Keratinocyte (primary cell): ENCODE results near the gene DDIT3. TPM values are rescaled to one million over a fixed set of nuclear protein-coding genes. Genes with fewer than 3 reads are reported as not detected.

ENCODE experiments used
- DNase-seq: peaks from one replicate; pipeline ENCODE4 v3.0.0-alpha.2; 2011; ENCODE audit warnings: low read depth, missing footprints, low spot score
- FAIRE-seq: peaks from 2 replicates; lab custom pipeline; 2011; peaks lifted over from hg19 to GRCh38; lab: Jason Lieb, UNC
- H2AFZ ChIP-seq: 2 replicates; pipeline ENCODE4 v1.6.0; 2012; ENCODE audit warnings: low read length, control low read depth, inconsistent platforms; ENCODE audit not compliant: control insufficient read depth
- H3K27ac ChIP-seq: 2 replicates; pipeline ENCODE4 v1.5.1; 2011; ENCODE audit warnings: low read length; ENCODE audit not compliant: control insufficient read depth, insufficient read depth
- H3K27me3 ChIP-seq: 3 replicates; pipeline ENCODE4 v1.6.0; 2011; ENCODE audit warnings: low read length; ENCODE audit not compliant: control insufficient read depth, insufficient read depth; ENCODE audit errors: extremely low read depth
- H3K36me3 ChIP-seq, 2 experiments: 2 replicates in 1 of 2; 3 replicates in 1 of 2; pipeline ENCODE4 v1.5.1; 2011; ENCODE audit warnings: low read length in 2 of 2, mild to moderate bottlenecking in 1 of 2; ENCODE audit not compliant: control insufficient read depth in 2 of 2, insufficient read depth in 2 of 2; ENCODE audit errors: extremely low read depth in 1 of 2
- H3K4me1 ChIP-seq: 3 replicates; pipeline ENCODE4 v1.5.1; 2011; ENCODE audit warnings: low read length; ENCODE audit not compliant: control insufficient read depth, insufficient read depth; ENCODE audit errors: extremely low read depth
- H3K4me2 ChIP-seq: 3 replicates; pipeline ENCODE4 v1.6.0; 2011; ENCODE audit warnings: low read depth, low read length; ENCODE audit not compliant: control insufficient read depth, insufficient read depth; ENCODE audit errors: extremely low read depth
- H3K4me3 ChIP-seq, 3 experiments: fragments of 200-600 bp in 1 of 3; sonication (generic) in 1 of 3; 2 replicates in 2 of 3; 3 replicates in 1 of 3; pipeline ENCODE4 v1.5.1; 2011 to 2016; ENCODE audit warnings: low read length in 3 of 3, mild to moderate bottlenecking in 3 of 3, control low read depth in 2 of 3, inconsistent platforms in 1 of 3, low read depth in 1 of 3, mixed read lengths in 1 of 3, mixed run types in 1 of 3, moderate library complexity in 1 of 3; ENCODE audit not compliant: control insufficient read depth in 2 of 3, insufficient read depth in 2 of 3; ENCODE audit errors: extremely low read depth in 1 of 3
- H3K79me2 ChIP-seq: 2 replicates; pipeline ENCODE4 v1.6.0; 2012; ENCODE audit warnings: low read length; ENCODE audit not compliant: control insufficient read depth, insufficient read depth
- H3K9ac ChIP-seq: 3 replicates; pipeline ENCODE4 v1.6.0; 2011; ENCODE audit warnings: low read length; ENCODE audit not compliant: control insufficient read depth, insufficient read depth; ENCODE audit errors: extremely low read depth
- H3K9me1 ChIP-seq: 3 replicates; pipeline ENCODE4 v1.6.0; 2011; ENCODE audit warnings: low read length; ENCODE audit not compliant: control insufficient read depth, insufficient read depth; ENCODE audit errors: extremely low read depth
- H3K9me3 ChIP-seq: 2 replicates; pipeline ENCODE4 v1.5.1; 2012; ENCODE audit warnings: low read depth, low read length; ENCODE audit not compliant: control insufficient read depth
- H4K20me1 ChIP-seq: 3 replicates; pipeline ENCODE4 v1.6.0; 2011; ENCODE audit warnings: low read length; ENCODE audit not compliant: control insufficient read depth, insufficient read depth; ENCODE audit errors: extremely low read depth
- EZH2 ChIP-seq: IDR thresholded peaks from one replicate; pipeline ENCODE4 v1.6.1; 2012; ENCODE audit warnings: inconsistent platforms, mild to moderate bottlenecking, low read length, moderate library complexity
- dilution Hi-C: fragments of 300-500 bp; cut with MboI; formaldehyde crosslinking; loops from one replicate; pipeline ENCODE4 v1.7.0; 2020; ENCODE audit warnings: low sequenced_read_pairs; ENCODE audit not compliant: extremely low pct_ligation_motif_present
- polyA plus RNA-seq, 5 experiments: library from polyadenylated mRNA; depleted of rRNA in 3 of 5; stranded (reverse) in 3 of 5; stranded (forward) in 1 of 5; unstranded in 1 of 5; fragments of >200 nt; gene quantifications; 1 replicate in 1 of 5; 2 replicates in 3 of 5; 3 replicates in 1 of 5; pipeline versions ENCODE4 v1.2.1 to v1.2.3, GENCODE V29; 2011 to 2012; ENCODE audit warnings: missing spikeins in 2 of 5, low read depth in 1 of 5, low replicate concordance in 1 of 5
- TF ChIP-seq, protein P1 (sequence below), 3 experiments: IDR thresholded peaks in 1 of 3; conservative IDR thresholded peaks in 1 of 3; optimal IDR thresholded peaks in 1 of 3; 2 replicates in 2 of 3; 3 replicates in 1 of 3; pipeline versions ENCODE3 to v1.5.1; 2011; ENCODE audit warnings: low read length in 3 of 3, mild to moderate bottlenecking in 3 of 3, moderate library complexity in 2 of 3, control low read depth in 1 of 3, inconsistent platforms in 1 of 3; ENCODE audit not compliant: insufficient read depth in 2 of 3; ENCODE audit errors: extremely low read depth in 1 of 3

The DDIT3 gene
- polyA plus RNA-seq, 1 donor (not counting 4 experiments of a cell fraction or from before 2014, with no cell fraction given): 25.6 TPM

DNA sequence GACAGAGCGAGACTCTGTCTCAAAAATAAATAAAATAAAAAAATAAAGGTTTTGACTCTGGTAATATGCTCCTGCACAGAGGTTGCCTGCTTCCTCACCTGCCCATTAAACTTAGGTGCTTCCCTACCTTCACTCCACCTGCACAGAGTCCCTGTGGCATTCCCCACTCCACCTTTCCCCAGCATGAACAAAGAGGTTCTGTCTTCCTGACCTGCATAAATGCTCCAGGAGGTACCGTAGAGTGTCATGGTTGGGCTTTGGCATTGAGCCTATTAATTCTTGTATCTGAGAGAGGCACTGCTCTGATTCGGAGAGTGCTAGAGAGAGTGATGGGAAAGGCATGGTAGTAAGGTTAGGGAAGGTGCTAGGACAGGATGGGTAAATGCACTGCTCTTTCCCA, 46.9 kb downstream of the DDIT3 start:
- Histone ChIP-seq H3K4me2 (no peak overlapping the region), H3K4me3 (no peak overlapping the region), H3K9me1 (no peaks in the 10 kb centered on the region), H3K27ac (no peak overlapping the region), H3K4me1 (peaks cover 3% of the 10 kb centered on the region), H3K36me3 (no peaks in the 10 kb centered on the region), H3K9ac (no peak overlapping the region), H2AFZ (no peak overlapping the region), H3K9me3 (no peaks in the 10 kb centered on the region), H3K79me2 (no peaks in the 10 kb centered on the region), H3K27me3 (peaks cover 89% of the 10 kb centered on the region), H4K20me1 (no peaks in the 10 kb centered on the region)
- no peak for TF ChIP-seq EZH2
- TF ChIP-seq, protein P1, sequence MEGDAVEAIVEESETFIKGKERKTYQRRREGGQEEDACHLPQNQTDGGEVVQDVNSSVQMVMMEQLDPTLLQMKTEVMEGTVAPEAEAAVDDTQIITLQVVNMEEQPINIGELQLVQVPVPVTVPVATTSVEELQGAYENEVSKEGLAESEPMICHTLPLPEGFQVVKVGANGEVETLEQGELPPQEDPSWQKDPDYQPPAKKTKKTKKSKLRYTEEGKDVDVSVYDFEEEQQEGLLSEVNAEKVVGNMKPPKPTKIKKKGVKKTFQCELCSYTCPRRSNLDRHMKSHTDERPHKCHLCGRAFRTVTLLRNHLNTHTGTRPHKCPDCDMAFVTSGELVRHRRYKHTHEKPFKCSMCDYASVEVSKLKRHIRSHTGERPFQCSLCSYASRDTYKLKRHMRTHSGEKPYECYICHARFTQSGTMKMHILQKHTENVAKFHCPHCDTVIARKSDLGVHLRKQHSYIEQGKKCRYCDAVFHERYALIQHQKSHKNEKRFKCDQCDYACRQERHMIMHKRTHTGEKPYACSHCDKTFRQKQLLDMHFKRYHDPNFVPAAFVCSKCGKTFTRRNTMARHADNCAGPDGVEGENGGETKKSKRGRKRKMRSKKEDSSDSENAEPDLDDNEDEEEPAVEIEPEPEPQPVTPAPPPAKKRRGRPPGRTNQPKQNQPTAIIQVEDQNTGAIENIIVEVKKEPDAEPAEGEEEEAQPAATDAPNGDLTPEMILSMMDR (optimal IDR thresholded peaks at IDR 0.05 in 1 of 3, IDR thresholded peaks at IDR 0.05 in 1 of 3, conservative IDR thresholded peaks at IDR 0.05 in 1 of 3; ENCODE audit: extremely low read depth in 1 of 3, insufficient read depth in 2 of 3, low read length in 3 of 3): no peak
- FAIRE-seq (no peak), DNase-seq (no peak)
- dilution Hi-C loops: no loop called here

DNA sequence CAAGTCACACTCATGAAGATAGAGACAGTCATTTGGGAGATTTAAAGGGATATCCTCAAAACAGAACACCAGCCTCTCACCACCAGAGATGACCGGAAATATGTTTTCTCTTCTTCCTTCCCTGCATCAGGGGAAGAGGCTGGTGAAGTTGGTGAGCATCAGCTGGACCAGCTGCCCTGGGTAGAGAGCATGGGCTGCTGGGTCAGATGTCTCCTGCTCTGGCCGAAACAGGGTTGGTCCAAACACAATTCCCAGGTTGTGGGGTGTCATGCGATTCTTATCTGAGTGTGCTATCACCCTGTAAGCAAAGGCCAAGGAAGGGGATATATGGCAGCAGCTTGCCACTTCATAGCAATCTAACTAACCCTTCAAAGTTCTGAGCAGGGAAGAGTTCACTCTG, 47.9 kb downstream of the DDIT3 start:
- H4K20me1 ChIP-seq: no peaks in the 10 kb centered on the region
- dilution Hi-C loops: no loop called here
- no peaks in the 10 kb centered on the region for H3K79me2 ChIP-seq
- FAIRE-seq: no peak
- no peaks in the 10 kb centered on the region for H3K9me1 ChIP-seq
- no peak overlapping the region for H3K27ac ChIP-seq
- H3K4me3 ChIP-seq: no peak overlapping the region
- peaks cover 3% of the 10 kb centered on the region for H3K4me1 ChIP-seq
- no peak overlapping the region for H3K4me2 ChIP-seq
- TF ChIP-seq, protein P1 (optimal IDR thresholded peaks at IDR 0.05 in 1 of 3, IDR thresholded peaks at IDR 0.05 in 1 of 3, conservative IDR thresholded peaks at IDR 0.05 in 1 of 3; ENCODE audit: extremely low read depth in 1 of 3, insufficient read depth in 2 of 3, low read length in 3 of 3): no peak
- TF ChIP-seq EZH2: no peak
- H3K9me3 ChIP-seq: no peaks in the 10 kb centered on the region
- H3K36me3 ChIP-seq: no peaks in the 10 kb centered on the region
- H3K9ac ChIP-seq: no peak overlapping the region
- H3K27me3 ChIP-seq: peaks cover 87% of the 10 kb centered on the region
- no peak for DNase-seq
- no peak overlapping the region for H2AFZ ChIP-seq
